GM21515 (cell line): ENCODE measurements around the gene ST6GAL1.
"Not testable (repeated sequence)": the region's sequence is repeated elsewhere in the genome, so short reads cannot be mapped to it uniquely, and the experiment has no call there.

Experiments used
- ATAC-seq: cut with Tn5 transposase; IDR thresholded peaks from one replicate; pipeline ENCODE4 v1.9.1; 2021; ENCODE audit not compliant: unreplicated experiment

The ST6GAL1 gene

GRCh38 chr3:186939536-186939935 is 9.2 kb downstream of the ST6GAL1 start:
- no peak for ATAC-seq

- ATAC-seq: no peak
These were observed 10.6 kb downstream of the ST6GAL1 start for GRCh38 chr3:186940967-186941366.

GRCh38 chr3:186942168-186942567 is 11.8 kb downstream of the ST6GAL1 start:
- ATAC-seq: no peak

- ATAC-seq: no peak
These were observed 15.0 kb downstream of the ST6GAL1 start for GRCh38 chr3:186945255-186945823.

GRCh38 chr3:186946756-186947375 is 16.5 kb downstream of the ST6GAL1 start:
- ATAC-seq: peak; percentile 72

GRCh38 chr3:186949281-186949982 is 19.1 kb downstream of the ST6GAL1 start:
- no peak for ATAC-seq

- no peak for ATAC-seq
These were observed 20.2 kb downstream of the ST6GAL1 start for GRCh38 chr3:186950402-186951093.

GRCh38 chr3:186951640-186952552 is 21.6 kb downstream of the ST6GAL1 start:
- ATAC-seq: no peak

GRCh38 chr3:186953011-186953487 is 22.7 kb downstream of the ST6GAL1 start:
- ATAC-seq: no peak

GRCh38 chr3:186953992-186954699 is 23.8 kb downstream of the ST6GAL1 start:
- not testable (repeated sequence) for ATAC-seq

GRCh38 chr3:186955898-186956696 is 25.8 kb downstream of the ST6GAL1 start:
- no peak for ATAC-seq

- ATAC-seq: no peak
These were observed 28.8 kb downstream of the ST6GAL1 start for GRCh38 chr3:186959029-186959624.

GRCh38 chr3:186960347-186960746 is 30.0 kb downstream of the ST6GAL1 start:
- no peak for ATAC-seq

- ATAC-seq: no peak
These were observed 32.1 kb downstream of the ST6GAL1 start for GRCh38 chr3:186962445-186962844.

GRCh38 chr3:186963636-186964035 is 33.3 kb downstream of the ST6GAL1 start:
- ATAC-seq: no peak

- no peak for ATAC-seq
These were observed 33.7 kb downstream of the ST6GAL1 start for GRCh38 chr3:186964071-186964470.

- ATAC-seq: no peak
These were observed 34.3 kb downstream of the ST6GAL1 start for GRCh38 chr3:186964616-186965015.

GRCh38 chr3:186965141-186965879 is 35.0 kb downstream of the ST6GAL1 start:
- no peak for ATAC-seq
